Measurements from ENCODE around the gene WLS. TPM values are rescaled to one million over a fixed set of nuclear protein-coding genes. Genes with fewer than 3 reads are reported as not detected.

The WLS gene
- total RNA-seq, 6 experiments from 2014 or later, result 9.3 to 36.0 (median 25.8) TPM

- TF ChIP-seq POLR2A (IDR thresholded peaks at IDR 0.05) (no peak), CTCF (IDR thresholded peaks at IDR 0.05) (no peak)
- Histone ChIP-seq H3K36me3 (no peaks in the 10 kb centered on the region), H3K9me3 (no peaks in the 10 kb centered on the region), H3K4me1 (peaks cover 0 to 11% (median 0%) of the 10 kb centered on the region in 4 donors), H3K4me3 (no peak overlapping the region), H3K27me3 (no peaks in the 10 kb centered on the region), H3K27ac (no peak overlapping the region)
- no peak for ATAC-seq
- intact Hi-C loops (cut with DNase I), result no loop called here
- no peak for DNase-seq
These were observed 4.7 kb downstream of the WLS start for GRCh38 chr1:68227598-68227997.

- Histone ChIP-seq H3K27ac (no peak overlapping the region), H3K4me3 (no peak overlapping the region), H3K4me1 (peaks cover 0 to 10% (median 0%) of the 10 kb centered on the region in 4 donors), H3K36me3 (no peaks in the 10 kb centered on the region), H3K9me3 (no peaks in the 10 kb centered on the region), H3K27me3 (no peaks in the 10 kb centered on the region)
- intact Hi-C loops (cut with DNase I), result no loop called here
- 89% methylated on average over 1 of the region's 1 CpG for WGBS (ENCODE audit: insufficient coverage, low coverage, low lambda C conversion rate, missing lambda C conversion rate)
- no peak for TF ChIP-seq POLR2A (IDR thresholded peaks at IDR 0.05)
- no peak for TF ChIP-seq CTCF (IDR thresholded peaks at IDR 0.05)
- DNase-seq (no peak), ATAC-seq (no peak)
These were observed 6.5 kb downstream of the WLS start for GRCh38 chr1:68225781-68226180.

- ATAC-seq, result no peak
- DNase-seq, result no peak
- peaks cover 0 to under 1% (median 0%) of the 10 kb centered on the region in 4 donors for H3K4me1 ChIP-seq
- no peaks in the 10 kb centered on the region for H3K36me3 ChIP-seq
- intact Hi-C loops (cut with DNase I), result no loop called here
- no peak overlapping the region for H3K27ac ChIP-seq
- H3K4me3 ChIP-seq, result no peak overlapping the region
- WGBS (ENCODE audit: insufficient coverage, low coverage, low lambda C conversion rate, missing lambda C conversion rate), result 86% methylated on average over 2 of the region's 2 CpGs
- H3K27me3 ChIP-seq, result no peaks in the 10 kb centered on the region
- no peaks in the 10 kb centered on the region for H3K9me3 ChIP-seq
- TF ChIP-seq POLR2A (IDR thresholded peaks at IDR 0.05) (no peak), CTCF (IDR thresholded peaks at IDR 0.05) (no peak)
These were observed 8.6 kb downstream of the WLS start for GRCh38 chr1:68223687-68224086.

GRCh38 chr1:68221980-68222373 is 10.3 kb downstream of the WLS start:
- H3K36me3 ChIP-seq, result no peaks in the 10 kb centered on the region
- no peaks in the 10 kb centered on the region for H3K27me3 ChIP-seq
- ATAC-seq, result no peak
- TF ChIP-seq CTCF (IDR thresholded peaks at IDR 0.05) (no peak), POLR2A (IDR thresholded peaks at IDR 0.05) (no peak)
- no peaks in the 10 kb centered on the region for H3K9me3 ChIP-seq
- WGBS (ENCODE audit: insufficient coverage, low coverage, low lambda C conversion rate, missing lambda C conversion rate), result 77% methylated on average over 5 of the region's 5 CpGs
- H3K27ac ChIP-seq, result no peak overlapping the region
- no peaks in the 10 kb centered on the region for H3K4me1 ChIP-seq
- intact Hi-C loops (cut with DNase I), result no loop called here
- H3K4me3 ChIP-seq, result no peak overlapping the region
- DNase-seq, result no peak
